ENCODE data around the gene DDX6.

- TF ChIP-seq POLR2A (IDR thresholded peaks at IDR 0.05; ENCODE audit: low read depth, low read length) = no peak
- no peak for TF ChIP-seq POLR2AphosphoS5 (IDR thresholded peaks at IDR 0.05; ENCODE audit: low read depth, low read length)
Measured at GRCh38 chr11:118804094-118804493, 13.1 kb upstream of the DDX6 start.
